ENCODE measurements around the gene MYL10. TPM values are rescaled to one million over a fixed set of nuclear protein-coding genes. Genes with fewer than 3 reads are reported as not detected.

Gene MYL10
- total and polyA plus RNA-seq, 2 donors (not counting 3 experiments of a cell fraction or from before 2014, with no cell fraction given), result not detected

GRCh38 chr7:101615446-101615845, 13.7 kb downstream of the MYL10 start:
- no peaks in the 10 kb centered on the region for H3K79me2 ChIP-seq (ENCODE audit: control insufficient read depth, insufficient read depth, low read length)
- POLR2A ChIA-PET, result interaction anchor here (0.7 kb wide), 1 partner anchor 449 kb away, joined by 3 read pairs; no protein-coding TSS in a partner anchor

More at GRCh38 chr7:101615446-101615845, 13.7 kb downstream of the MYL10 start:
- intact Hi-C loops (cut with micrococcal nuclease) (no loop called here), dilution Hi-C loops (cut with MboI; ENCODE audit: extremely low pct_ligation_motif_present, low sequenced_read_pairs) (no loop called here)
- CTCF ChIA-PET, result interaction anchor here (1.2 kb wide), 1 partner anchor 13 kb away, joined by 3 read pairs; no protein-coding TSS in a partner anchor
- Histone ChIP-seq H3K9ac (replicated peaks; ENCODE audit: extremely low read depth, insufficient read depth, low read length) (no peak overlapping the region), H3K9me1 (replicated peaks; ENCODE audit: control insufficient read depth, extremely low read depth, insufficient read depth, low read length) (no peaks in the 10 kb centered on the region), H3K4me3 (replicated peaks in 1 of 3; ENCODE audit: insufficient read depth in 1 of 3, low read depth in 1 of 3, low read length in 3 of 3) (no peak overlapping the region), H4K20me1 (replicated peaks; ENCODE audit: control insufficient read depth, extremely low read depth, insufficient read depth, low read length) (no peaks in the 10 kb centered on the region), H3K36me3 (ENCODE audit: control insufficient read depth in 2 of 2, extremely low read depth in 1 of 2, insufficient read depth in 2 of 2, low read length in 2 of 2) (no peaks in the 10 kb centered on the region), H2AFZ (ENCODE audit: low read depth, low read length) (no peak overlapping the region), H3K27me3 (ENCODE audit: control insufficient read depth in 2 of 2, insufficient read depth in 2 of 2, low read length in 2 of 2) (peaks cover 4 to 8% of the 10 kb centered on the region in 2 experiments), H3K9me3 (replicated peaks; ENCODE audit: control insufficient read depth, insufficient read depth, low read length) (no peaks in the 10 kb centered on the region), H3K4me2 (ENCODE audit: insufficient read depth, low read length) (no peak overlapping the region), H3K4me1 (ENCODE audit: control insufficient read depth, extremely low read depth, insufficient read depth, low read length) (no peaks in the 10 kb centered on the region), H3K27ac (ENCODE audit: insufficient read depth, low read depth, low read length) (no peak overlapping the region)
- BruUV-seq (replicated peaks), result no TSS peak
- DNase-seq (ENCODE audit: low read depth, low spot score), result no peak
- FAIRE-seq, result no peak
- TF ChIP-seq POLR2A (IDR thresholded peaks at IDR 0.05; ENCODE audit: low read depth, low read length) (no peak), FOS (IDR thresholded peaks at IDR 0.05; ENCODE audit: borderline replicate concordance, insufficient read depth, low read length) (no peak), JUN (IDR thresholded peaks at IDR 0.05; ENCODE audit: borderline replicate concordance, insufficient read depth, insufficient read length, low read depth) (no peak), EZH2 (IDR thresholded peaks at IDR 0.05; ENCODE audit: borderline replicate concordance, low read depth, low read length, severe bottlenecking) (no peak), GATA2 (IDR thresholded peaks at IDR 0.05; ENCODE audit: insufficient read depth, insufficient read length, low read depth, low read length) (no peak), MYC (IDR thresholded peaks at IDR 0.05; ENCODE audit: low read depth, low read length) (no peak), CTCF (IDR thresholded peaks at IDR 0.05; ENCODE audit: extremely low read depth in 1 of 2, insufficient read depth in 1 of 2, low read depth in 1 of 2, low read length in 2 of 2) (no peak), POLR2AphosphoS5 (IDR thresholded peaks at IDR 0.05; ENCODE audit: insufficient read depth, low read depth, low read length) (no peak)
- TF ChIP-seq, protein P1, sequence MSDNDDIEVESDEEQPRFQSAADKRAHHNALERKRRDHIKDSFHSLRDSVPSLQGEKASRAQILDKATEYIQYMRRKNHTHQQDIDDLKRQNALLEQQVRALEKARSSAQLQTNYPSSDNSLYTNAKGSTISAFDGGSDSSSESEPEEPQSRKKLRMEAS (IDR thresholded peaks at IDR 0.05; ENCODE audit: insufficient read depth, insufficient read length), result no peak

Data from endothelial cell of umbilical vein (primary cell).